Gastrocnemius medialis (tissue), 4 donors: ENCODE results near the gene GLB1L2. TPM values are rescaled to one million over a fixed set of nuclear protein-coding genes. Genes with fewer than 3 reads are reported as not detected.
"Not testable (repeated sequence)": the region's sequence is repeated elsewhere in the genome, so short reads cannot be mapped to it uniquely, and the experiment has no call there.

ENCODE experiments used
- ATAC-seq, 2 donors: fragments of 150-250 bp; one replicate each; pipeline ENCODE4 v1.9.1; 2016
- DNase-seq, 2 donors: peaks; one replicate each; pipeline ENCODE4 v3.0.0-alpha.2; 2019
- H3K27ac ChIP-seq, 4 donors: fragments of 200-600 bp; sonication (generic); 1 replicate in 1 of 4; 2 replicates in 3 of 4; pipeline ENCODE4 v1.5.1; 2016 to 2018; ENCODE audit warnings: mild to moderate bottlenecking in 2 of 4, moderate library complexity in 1 of 4
- H3K27me3 ChIP-seq, 3 donors: fragments of 200-600 bp; sonication (generic) in 2 of 3; 1 replicate in 1 of 3; 2 replicates in 2 of 3; pipeline versions ENCODE4 v1.5.1 to v1.6.0; 2016 to 2019; ENCODE audit warnings: mild to moderate bottlenecking in 1 of 3, moderate library complexity in 1 of 3
- H3K36me3 ChIP-seq, 2 donors: fragments of 200-600 bp; sonication (generic) in 1 of 2; one replicate each; pipeline ENCODE4 v1.5.1; 2017 to 2018
- H3K4me1 ChIP-seq, 2 donors: fragments of 200-600 bp; sonication (generic) in 1 of 2; one replicate each; pipeline ENCODE4 v1.5.1; 2016 to 2017; ENCODE audit warnings: mild to moderate bottlenecking in 2 of 2
- H3K4me3 ChIP-seq, 4 donors: fragments of 200-600 bp; sonication (generic) in 3 of 4; 1 replicate in 1 of 4; 2 replicates in 3 of 4; pipeline ENCODE4 v1.5.1; 2016 to 2019; ENCODE audit warnings: mild to moderate bottlenecking in 2 of 4
- H3K9me3 ChIP-seq, 3 donors: fragments of 200-600 bp; sonication (generic) in 2 of 3; 1 replicate in 1 of 3; 2 replicates in 2 of 3; pipeline ENCODE4 v1.5.1; 2016 to 2019
- POLR2A ChIP-seq, 2 donors: fragments of 450-650 bp; IDR thresholded peaks; one replicate each; pipeline ENCODE4 v1.6.1; 2017; ENCODE audit warnings: antibody characterized with exemption in 2 of 2, mild to moderate bottlenecking in 2 of 2, moderate library complexity in 2 of 2
- in situ Hi-C, 4 donors: fragments of 200-750 bp; cut with MboI; loops; one replicate each; pipeline versions ENCODE4 v1.15.0 to v1.8.0; 2017; ENCODE audit warnings: low sequenced_read_pairs in 4 of 4
- intact Hi-C: fragments of 100-400 bp; cut with DNase I; formaldehyde crosslinking; loops from one replicate; pipeline ENCODE4 v1.15.1; 2023; ENCODE audit warnings: low total_unique reads
- total RNA-seq, 4 donors: library from RNA; depleted of rRNA; stranded (reverse); fragments of >200 nt; gene quantifications; one replicate each; pipeline versions ENCODE4 v1.1.0 to v1.2.3, GENCODE V29; 2016
- TF ChIP-seq, protein P1 (sequence below), 5 experiments: fragments of 450-650 bp in 3 of 5; fragments of 200-600 bp in 2 of 5; sonication (generic) in 2 of 5; IDR thresholded peaks in 4 of 5; conservative IDR thresholded peaks in 1 of 5; 1 replicate in 4 of 5; 2 replicates in 1 of 5; pipeline ENCODE4 v1.5.1; 2016 to 2019; ENCODE audit warnings: antibody characterized with exemption in 5 of 5, mild to moderate bottlenecking in 3 of 5, moderate library complexity in 3 of 5

The GLB1L2 gene, protein sequence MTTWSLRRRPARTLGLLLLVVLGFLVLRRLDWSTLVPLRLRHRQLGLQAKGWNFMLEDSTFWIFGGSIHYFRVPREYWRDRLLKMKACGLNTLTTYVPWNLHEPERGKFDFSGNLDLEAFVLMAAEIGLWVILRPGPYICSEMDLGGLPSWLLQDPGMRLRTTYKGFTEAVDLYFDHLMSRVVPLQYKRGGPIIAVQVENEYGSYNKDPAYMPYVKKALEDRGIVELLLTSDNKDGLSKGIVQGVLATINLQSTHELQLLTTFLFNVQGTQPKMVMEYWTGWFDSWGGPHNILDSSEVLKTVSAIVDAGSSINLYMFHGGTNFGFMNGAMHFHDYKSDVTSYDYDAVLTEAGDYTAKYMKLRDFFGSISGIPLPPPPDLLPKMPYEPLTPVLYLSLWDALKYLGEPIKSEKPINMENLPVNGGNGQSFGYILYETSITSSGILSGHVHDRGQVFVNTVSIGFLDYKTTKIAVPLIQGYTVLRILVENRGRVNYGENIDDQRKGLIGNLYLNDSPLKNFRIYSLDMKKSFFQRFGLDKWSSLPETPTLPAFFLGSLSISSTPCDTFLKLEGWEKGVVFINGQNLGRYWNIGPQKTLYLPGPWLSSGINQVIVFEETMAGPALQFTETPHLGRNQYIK
- total RNA-seq, result 1 to 10 TPM in 1 of 4 donors, under 1 TPM in 2, not detected in 1; 0.33 to 2.9 (median 0.76) TPM

DNA sequence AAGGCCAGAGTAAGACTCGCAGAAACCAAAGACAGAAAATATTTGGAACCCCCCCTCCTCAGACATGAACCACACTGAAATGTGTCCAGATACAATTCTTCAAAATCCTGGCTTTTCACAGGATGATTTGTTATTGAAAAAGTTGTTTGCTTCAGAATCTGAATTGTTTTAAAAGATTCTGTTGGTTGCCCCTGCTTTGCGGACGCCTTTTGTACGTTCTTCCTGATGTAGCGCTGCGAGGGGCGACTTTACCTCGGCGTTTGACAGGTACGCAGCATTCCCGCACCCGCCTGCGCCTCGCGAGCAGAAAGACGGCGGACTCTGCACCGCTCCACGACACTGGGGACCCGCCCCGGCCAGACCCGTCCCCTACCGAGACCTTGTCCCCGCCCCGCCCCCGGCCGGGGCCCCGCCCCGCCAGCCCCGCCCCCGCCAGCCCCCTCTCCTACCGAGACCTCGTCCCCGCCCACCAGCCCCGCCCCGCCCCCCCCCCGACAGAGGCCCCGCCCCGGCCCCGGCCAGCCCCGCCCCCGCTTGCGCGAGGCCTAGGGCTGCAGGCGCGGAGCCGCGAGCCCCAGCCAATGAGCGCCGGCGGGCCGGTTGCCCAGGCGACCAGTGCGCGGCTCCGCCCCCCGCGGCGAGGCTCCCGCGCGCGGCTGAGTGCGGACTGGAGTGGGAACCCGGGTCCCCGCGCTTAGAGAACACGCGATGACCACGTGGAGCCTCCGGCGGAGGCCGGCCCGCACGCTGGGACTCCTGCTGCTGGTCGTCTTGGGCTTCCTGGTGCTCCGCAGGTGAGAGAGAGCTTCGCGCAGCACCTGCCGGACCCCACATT lies at the start of gene GLB1L2:
TSS of gene GLB1L2 (plus strand) at position 635 of the 835 bp plus-strand sequence. CDS start at position 709, 74 bp downstream.
- ATAC-seq, result peak; percentile 87 to 89

GRCh38 chr11:134282121-134283045 lies 49.4 kb upstream of the GLB1L2 start:
- DNase-seq (no peak), ATAC-seq (no peak)
- intact Hi-C loops (no loop called here), in situ Hi-C loops (no loop called here)
- Histone ChIP-seq H3K27me3 (peaks cover 12 to 35% (median 16%) of the 10 kb centered on the region in 3 donors), H3K9me3 (no peaks in the 10 kb centered on the region), H3K4me1 (no peaks in the 10 kb centered on the region), H3K27ac (no peak overlapping the region), H3K4me3 (no peak overlapping the region), H3K36me3 (no peaks in the 10 kb centered on the region)
- TF ChIP-seq POLR2A (IDR thresholded peaks at IDR 0.05), result no peak

More for the DNA sequence above, at the start of gene GLB1L2:
- no peak for TF ChIP-seq POLR2A (IDR thresholded peaks at IDR 0.05)
- TF ChIP-seq, protein P1, sequence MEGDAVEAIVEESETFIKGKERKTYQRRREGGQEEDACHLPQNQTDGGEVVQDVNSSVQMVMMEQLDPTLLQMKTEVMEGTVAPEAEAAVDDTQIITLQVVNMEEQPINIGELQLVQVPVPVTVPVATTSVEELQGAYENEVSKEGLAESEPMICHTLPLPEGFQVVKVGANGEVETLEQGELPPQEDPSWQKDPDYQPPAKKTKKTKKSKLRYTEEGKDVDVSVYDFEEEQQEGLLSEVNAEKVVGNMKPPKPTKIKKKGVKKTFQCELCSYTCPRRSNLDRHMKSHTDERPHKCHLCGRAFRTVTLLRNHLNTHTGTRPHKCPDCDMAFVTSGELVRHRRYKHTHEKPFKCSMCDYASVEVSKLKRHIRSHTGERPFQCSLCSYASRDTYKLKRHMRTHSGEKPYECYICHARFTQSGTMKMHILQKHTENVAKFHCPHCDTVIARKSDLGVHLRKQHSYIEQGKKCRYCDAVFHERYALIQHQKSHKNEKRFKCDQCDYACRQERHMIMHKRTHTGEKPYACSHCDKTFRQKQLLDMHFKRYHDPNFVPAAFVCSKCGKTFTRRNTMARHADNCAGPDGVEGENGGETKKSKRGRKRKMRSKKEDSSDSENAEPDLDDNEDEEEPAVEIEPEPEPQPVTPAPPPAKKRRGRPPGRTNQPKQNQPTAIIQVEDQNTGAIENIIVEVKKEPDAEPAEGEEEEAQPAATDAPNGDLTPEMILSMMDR (IDR thresholded peaks at IDR 0.05 in 4 of 5, conservative IDR thresholded peaks at IDR 0.05 in 1 of 5), result no peak
- intact Hi-C loops, result loop anchor here (1.0 to 10.0 kb wide), 3 partner anchors 78 to 297 kb away; partner anchors contain the start of genes ACAD8, NCAPD3, THYN1 and VPS26B
- Histone ChIP-seq H3K4me3 (peak within 1 kb of the TSS; percentile 58 to 71 (median 68)), H3K9me3 (no peaks in the 10 kb centered on the region), H3K36me3 (no peaks in the 10 kb centered on the region), H3K27ac (no peak within 1 kb of the TSS), H3K4me1 (peaks cover 0 to 13% of the 10 kb centered on the region in 2 donors), H3K27me3 (peaks cover 0 to 6% (median 2%) of the 10 kb centered on the region in 3 donors)
- DNase-seq, result peak; percentile 43 to 68
- in situ Hi-C loops, result no loop called here

GRCh38 chr11:134283461-134284230 lies 48.1 kb upstream of the GLB1L2 start:
- in situ Hi-C loops (no loop called here), intact Hi-C loops (no loop called here)
- DNase-seq, result no peak
- Histone ChIP-seq H3K4me3 (no peak overlapping the region), H3K27me3 (peaks cover 0 to 22% (median 3%) of the 10 kb centered on the region in 3 donors), H3K27ac (no peak overlapping the region), H3K9me3 (no peaks in the 10 kb centered on the region), H3K36me3 (no peaks in the 10 kb centered on the region), H3K4me1 (no peaks in the 10 kb centered on the region)
- no peak for ATAC-seq
- TF ChIP-seq, protein P1 (IDR thresholded peaks at IDR 0.05 in 4 of 5, conservative IDR thresholded peaks at IDR 0.05 in 1 of 5), result no peak
- no peak for TF ChIP-seq POLR2A (IDR thresholded peaks at IDR 0.05)

- H3K9me3 ChIP-seq, H3K27ac ChIP-seq, H3K4me3 ChIP-seq, intact Hi-C loops, ATAC-seq, DNase-seq, H3K4me1 ChIP-seq, H3K36me3 ChIP-seq, in situ Hi-C loops: not testable (repeated sequence)
- H3K27me3 ChIP-seq, result peaks cover 0 to 17% (median 0%) of the 10 kb centered on the region in 3 donors
Measured at GRCh38 chr11:134284349-134284748, 47.4 kb upstream of the GLB1L2 start.
